HepG2 (cell line): ENCODE results near the gene ZNF511. TPM values are rescaled to one million over a fixed set of nuclear protein-coding genes. Genes with fewer than 3 reads are reported as not detected.

ENCODE experiments used
- ATAD3A ChIP-seq: sonication (generic); formaldehyde crosslinking; IDR thresholded peaks from 2 replicates; pipeline ENCODE4 v1.4.0; 2020; ENCODE audit warnings: missing genetic modification reagents
- CHCHD3 ChIP-seq: sonication (generic); formaldehyde crosslinking; IDR thresholded peaks from 2 replicates; pipeline ENCODE4 v1.8.0; 2022; ENCODE audit warnings: mild to moderate bottlenecking, missing genetic modification reagents, moderate library complexity
- ELK4 ChIP-seq: sonication (generic); formaldehyde crosslinking; IDR thresholded peaks from 2 replicates; pipeline ENCODE4 v1.9.0; 2021; ENCODE audit warnings: missing genetic modification reagents, borderline replicate concordance
- HDAC1 ChIP-seq: sonication (generic); formaldehyde crosslinking; IDR thresholded peaks from 2 replicates; pipeline ENCODE4 v1.5.1; 2020; ENCODE audit warnings: mild to moderate bottlenecking, missing genetic modification reagents
- KDM5A ChIP-seq: fragments of 200-600 bp; sonication (generic); IDR thresholded peaks from 2 replicates; pipeline ENCODE4 v1.7.0; 2018; ENCODE audit warnings: antibody characterized with exemption, mild to moderate bottlenecking, low read length, borderline replicate concordance
- KLF16 ChIP-seq, 2 experiments: sonication (generic) in 1 of 2; formaldehyde crosslinking in 1 of 2; IDR thresholded peaks; 2 replicates each; pipeline versions ENCODE4 v1.6.1 to v1.8.0; 2016 to 2023; ENCODE audit warnings: missing genetic modification reagents in 2 of 2, missing compliant biosample characterization in 1 of 2
- MTERF4 ChIP-seq: sonication (generic); formaldehyde crosslinking; IDR thresholded peaks from 2 replicates; pipeline ENCODE4 v1.8.0; 2023; ENCODE audit warnings: mild to moderate bottlenecking, missing genetic modification reagents
- PATZ1 ChIP-seq: sonication (generic); formaldehyde crosslinking; IDR thresholded peaks from 2 replicates; pipeline ENCODE4 v1.4.0; 2020; ENCODE audit warnings: missing genetic modification reagents
- POLR2A ChIP-seq, 2 experiments: IDR thresholded peaks; 2 replicates each; pipeline ENCODE4 v1.6.1; 2011; ENCODE audit warnings: low read depth in 2 of 2, low read length in 2 of 2, mild to moderate bottlenecking in 1 of 2, moderate library complexity in 1 of 2; ENCODE audit not compliant: insufficient read depth in 1 of 2
- SMARCE1 ChIP-seq: fragments of 450-650 bp; IDR thresholded peaks from 2 replicates; pipeline ENCODE4 v1.6.1; 2017; ENCODE audit warnings: borderline replicate concordance
- SMC3 ChIP-seq: IDR thresholded peaks from 2 replicates; pipeline ENCODE4 v1.6.1; 2011; ENCODE audit warnings: low read length, improper control_type of control experiment
- SP1 ChIP-seq, 2 experiments: fragments of 450-650 bp in 1 of 2; sonication (generic) in 1 of 2; formaldehyde crosslinking in 1 of 2; IDR thresholded peaks; 2 replicates each; pipeline versions ENCODE4 v1.4.0 to v1.6.1; 2016 to 2020; ENCODE audit warnings: missing genetic modification reagents in 1 of 2
- TSC22D2 ChIP-seq: sonication (generic); formaldehyde crosslinking; IDR thresholded peaks from 2 replicates; pipeline ENCODE4 v1.5.1; 2020; ENCODE audit warnings: missing genetic modification reagents, mild to moderate bottlenecking, borderline replicate concordance
- ZBTB26 ChIP-seq: IDR thresholded peaks from 2 replicates; pipeline ENCODE4 v1.6.1; 2016; ENCODE audit warnings: missing compliant biosample characterization, missing genetic modification reagents, borderline replicate concordance
- ZMAT3 ChIP-seq: sonication (generic); formaldehyde crosslinking; conservative IDR thresholded peaks from 2 replicates; pipeline ENCODE4 v1.7.0; 2021; ENCODE audit warnings: missing genetic modification reagents
- ZNF124 ChIP-seq: sonication (generic); formaldehyde crosslinking; IDR thresholded peaks from 2 replicates; pipeline ENCODE4 v1.4.0; 2020; ENCODE audit warnings: missing genetic modification reagents
- ZNF430 ChIP-seq: sonication (generic); formaldehyde crosslinking; IDR thresholded peaks from 2 replicates; pipeline ENCODE4 v1.9.0; 2021; ENCODE audit warnings: mild to moderate bottlenecking, missing genetic modification reagents
- ZNF691 ChIP-seq: sonication (generic); formaldehyde crosslinking; IDR thresholded peaks from 2 replicates; pipeline ENCODE4 v1.4.0; 2020; ENCODE audit warnings: missing genetic modification reagents, low read depth, mild to moderate bottlenecking, borderline replicate concordance
- ZNF749 ChIP-seq: sonication (generic); formaldehyde crosslinking; IDR thresholded peaks from 2 replicates; pipeline ENCODE4 v1.8.0; 2022; ENCODE audit warnings: mild to moderate bottlenecking, missing genetic modification reagents, moderate library complexity, borderline replicate concordance
- polyA plus RNA-seq, 8 experiments: library from polyadenylated mRNA; depleted of rRNA in 3 of 8; stranded (reverse) in 7 of 8; unstranded in 1 of 8; fragments of >200 nt; fragmentation: Illumina TruSeq in 4 of 8; extraction: Trizol in 4 of 8; gene quantifications; 2 replicates each; pipeline versions ENCODE4 v1.2.1 to v1.2.3, GENCODE V29; 2011 to 2016; ENCODE audit warnings: low read depth in 4 of 8, missing spikeins in 1 of 8, mixed read lengths in 1 of 8; ENCODE audit not compliant: insufficient read depth in 1 of 8
- total RNA-seq, 5 experiments: library from RNA; depleted of rRNA; stranded (reverse); fragments of >200 nt; fragmentation: Illumina TruSeq; extraction: Trizol; gene quantifications; 2 replicates each; pipeline ENCODE4 v1.2.3, GENCODE V29; 2016; ENCODE audit warnings: low read depth in 1 of 5
- TF ChIP-seq, protein P1 (sequence below): sonication (generic); formaldehyde crosslinking; IDR thresholded peaks from 2 replicates; pipeline ENCODE4 v1.8.0; 2022; ENCODE audit warnings: missing genetic modification reagents, mild to moderate bottlenecking, moderate library complexity, borderline replicate concordance

Gene ZNF511
- total and polyA plus RNA-seq, 2 of the 13 experiments (the other 11 are each of a cell fraction or from before 2014, with no cell fraction given): 35.6 to 66.4 TPM

DNA sequence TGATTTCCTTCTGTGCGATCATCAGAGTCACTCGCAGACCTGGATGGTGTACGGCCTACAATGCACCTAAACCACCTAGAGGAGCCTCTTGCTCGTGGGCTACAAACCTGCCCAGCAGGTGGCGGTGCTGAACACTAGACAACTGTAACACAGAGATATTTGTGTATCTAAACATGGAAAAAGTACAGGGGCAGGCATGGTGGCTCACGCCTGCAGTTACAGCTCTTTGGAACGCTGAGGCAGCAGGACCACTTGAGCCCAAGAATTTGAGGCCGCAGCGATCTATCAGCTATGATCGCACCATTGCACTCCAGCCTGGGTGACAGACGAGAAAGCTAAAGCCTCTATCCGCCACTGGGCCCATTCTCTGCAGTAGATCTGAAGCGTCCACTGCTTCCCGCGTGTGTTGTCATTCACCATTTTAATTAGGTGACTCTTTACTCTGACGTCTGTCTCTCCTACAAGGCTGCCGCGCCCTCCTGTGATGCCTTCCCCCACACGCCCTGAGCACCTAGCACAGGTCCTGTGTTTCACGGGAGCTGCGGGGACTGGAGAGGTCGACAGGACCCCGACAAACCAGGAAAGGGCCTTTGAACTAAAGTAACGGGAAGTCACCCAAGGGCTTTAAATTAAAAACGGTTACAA, 816 bp upstream of the ZNF511 start (continued):
- TF ChIP-seq POLR2A (IDR thresholded peaks at IDR 0.05; ENCODE audit: insufficient read depth in 1 of 2, low read depth in 2 of 2, low read length in 2 of 2): peak in 1 of 2 experiments; percentile 31; a peak in 1 of 4 replicates
- no peak; the same call in 1 of the 2 replicates for TF ChIP-seq ZNF430 (CRISPR knock-in tag)
- peak; percentile 30; the same call in 1 of the 2 replicates for TF ChIP-seq TSC22D2 (CRISPR knock-in tag)
- no peak for TF ChIP-seq SMARCE1
- no peak for TF ChIP-seq KDM5A
- TF ChIP-seq ZNF749 (CRISPR knock-in tag): 0 out of 2 replicates have a peak, but pooled peaks have one; percentile 14
- no peak for TF ChIP-seq ZNF124 (CRISPR knock-in tag)
- TF ChIP-seq HDAC1: peak; percentile 9; the same call in 1 of the 2 replicates
- TF ChIP-seq PATZ1 (CRISPR knock-in tag): 0 out of 2 replicates have a peak, but pooled peaks have one; percentile 26
- TF ChIP-seq, protein P1, sequence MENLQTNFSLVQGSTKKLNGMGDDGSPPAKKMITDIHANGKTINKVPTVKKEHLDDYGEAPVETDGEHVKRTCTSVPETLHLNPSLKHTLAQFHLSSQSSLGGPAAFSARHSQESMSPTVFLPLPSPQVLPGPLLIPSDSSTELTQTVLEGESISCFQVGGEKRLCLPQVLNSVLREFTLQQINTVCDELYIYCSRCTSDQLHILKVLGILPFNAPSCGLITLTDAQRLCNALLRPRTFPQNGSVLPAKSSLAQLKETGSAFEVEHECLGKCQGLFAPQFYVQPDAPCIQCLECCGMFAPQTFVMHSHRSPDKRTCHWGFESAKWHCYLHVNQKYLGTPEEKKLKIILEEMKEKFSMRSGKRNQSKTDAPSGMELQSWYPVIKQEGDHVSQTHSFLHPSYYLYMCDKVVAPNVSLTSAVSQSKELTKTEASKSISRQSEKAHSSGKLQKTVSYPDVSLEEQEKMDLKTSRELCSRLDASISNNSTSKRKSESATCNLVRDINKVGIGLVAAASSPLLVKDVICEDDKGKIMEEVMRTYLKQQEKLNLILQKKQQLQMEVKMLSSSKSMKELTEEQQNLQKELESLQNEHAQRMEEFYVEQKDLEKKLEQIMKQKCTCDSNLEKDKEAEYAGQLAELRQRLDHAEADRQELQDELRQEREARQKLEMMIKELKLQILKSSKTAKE (CRISPR knock-in tag): no peak
- TF ChIP-seq SMC3: peak; percentile 40; the same call in 1 of the 2 replicates
- no peak for TF ChIP-seq CHCHD3 (CRISPR knock-in tag)
- TF ChIP-seq MTERF4 (CRISPR knock-in tag): 0 out of 2 replicates have a peak, but pooled peaks have one; percentile 45
- peak; percentile 45; the same call in 1 of the 2 replicates for TF ChIP-seq ZMAT3 (CRISPR knock-in tag)
- no peak for TF ChIP-seq SP1 (IDR thresholded peaks at IDR 0.05)
- no peak for TF ChIP-seq SP1 (CRISPR knock-in tag; IDR thresholded peaks at IDR 0.05)
- TF ChIP-seq KLF16 (CRISPR knock-in tag; IDR thresholded peaks at IDR 0.05): peak in 1 of 2 experiments; percentile 26; a peak in 1 of 4 replicates
- TF ChIP-seq ZNF691 (CRISPR knock-in tag): peak; percentile 25; the same call in 1 of the 2 replicates
- no peak for TF ChIP-seq ELK4 (CRISPR knock-in tag)
- TF ChIP-seq ATAD3A (CRISPR knock-in tag): no peak
- TF ChIP-seq ZBTB26 (CRISPR knock-in tag): no peak
